K562 (cell line): ENCODE results near the gene FAM117B. TPM values are rescaled to one million over a fixed set of nuclear protein-coding genes. Genes with fewer than 3 reads are reported as not detected.

Experiments
- ATAC-seq: fragments of 200-7000 bp; cut with Tn5 transposase; 3 replicates; pipeline ENCODE4 v1.9.1; 2020; ENCODE audit warnings: moderate library complexity
- BruUV-seq: library from RNA; stranded (reverse); fragments of 400-500 nt; replicated peaks from 2 replicates; lab custom pipeline; 2021; lab: Mats Ljungman, UMichigan
- CTCF ChIA-PET: fragments of 300-600 bp; formaldehyde crosslinking; extraction: SDS; loops from one replicate; lab custom pipeline; 2021; ENCODE audit warnings: low intra/inter-chr PET ratio; lab: Yijun Ruan, JAX
- POLR2A ChIA-PET: fragments of 300-600, 350-650 bp; sonication (Branson Sonifier 250); formaldehyde crosslinking; extraction: SDS; loops from one replicate; lab custom pipeline; 2021; ENCODE audit warnings: antibody characterized with exemption, inconsistent platforms; lab: Yijun Ruan, JAX
- DNase-seq, 4 experiments: peaks; one replicate each; pipeline versions ENCODE4 v3.0.0 to v3.0.0-alpha.2; 2011 to 2018; ENCODE audit warnings: low spot score in 3 of 4, mixed read lengths in 3 of 4; ENCODE audit errors: extremely low read depth in 1 of 4
- FAIRE-seq: peaks from 2 replicates; lab custom pipeline; 2011; peaks lifted over from hg19 to GRCh38; lab: Jason Lieb, UNC
- H2AFZ ChIP-seq: 2 replicates; pipeline ENCODE4 v1.6.0; 2011; ENCODE audit warnings: low read depth, low read length, control low read depth, inconsistent platforms
- H3K27ac ChIP-seq: fragments of 200-600 bp; 3 replicates; pipeline ENCODE4 v1.8.0; 2011; ENCODE audit warnings: low read depth, mild to moderate bottlenecking, control low read depth, inconsistent platforms, low read length, moderate library complexity, mixed read lengths; ENCODE audit errors: extremely low read depth
- H3K27me3 ChIP-seq, 2 experiments: fragments of 300-600 bp in 1 of 2; 2 replicates in 1 of 2; 3 replicates in 1 of 2; pipeline versions ENCODE4 v1.6.0 to v1.8.0; 2011; ENCODE audit warnings: inconsistent platforms in 2 of 2, low read length in 2 of 2, mild to moderate bottlenecking in 1 of 2, mixed read lengths in 1 of 2, moderate library complexity in 1 of 2; ENCODE audit not compliant: control insufficient read depth in 2 of 2, insufficient read depth in 2 of 2
- H3K36me3 ChIP-seq: fragments of 300-600 bp; 3 replicates; pipeline ENCODE4 v1.8.0; 2011; ENCODE audit warnings: mild to moderate bottlenecking, low read length, inconsistent platforms; ENCODE audit not compliant: control insufficient read depth, insufficient read depth
- H3K4me1 ChIP-seq, 2 experiments: fragments of 200-600 bp in 1 of 2; replicated peaks in 1 of 2; 2 replicates in 1 of 2; 3 replicates in 1 of 2; pipeline versions ENCODE4 v1.5.1 to v1.8.0; 2011; ENCODE audit warnings: inconsistent platforms in 2 of 2, low read length in 2 of 2, mild to moderate bottlenecking in 1 of 2, mixed read lengths in 1 of 2, moderate library complexity in 1 of 2; ENCODE audit not compliant: control insufficient read depth in 2 of 2, insufficient read depth in 2 of 2
- H3K4me2 ChIP-seq: 2 replicates; pipeline ENCODE4 v1.6.1; 2011; ENCODE audit warnings: low read length, control low read depth, inconsistent platforms, mixed read lengths; ENCODE audit not compliant: insufficient read depth
- H3K4me3 ChIP-seq: fragments of 200-600 bp; sonication (generic), shearing (Covaris generic); 2 replicates; pipeline ENCODE4 v1.5.1; 2016; ENCODE audit warnings: control low read depth, inconsistent platforms
- H3K79me2 ChIP-seq: fragments of 200-600 bp; 3 replicates; pipeline ENCODE4 v1.8.0; 2011; ENCODE audit warnings: low read length, inconsistent platforms; ENCODE audit not compliant: control insufficient read depth, insufficient read depth
- H3K9ac ChIP-seq, 2 experiments: 2 replicates each; pipeline versions ENCODE4 v1.6.0 to v1.6.1; 2011; ENCODE audit warnings: low read depth in 2 of 2, low read length in 2 of 2, control low read depth in 1 of 2, inconsistent platforms in 1 of 2, mild to moderate bottlenecking in 1 of 2, mixed read lengths in 1 of 2; ENCODE audit not compliant: insufficient read depth in 1 of 2
- H3K9me1 ChIP-seq: one replicate; pipeline ENCODE4 v1.6.0; 2011; ENCODE audit warnings: inconsistent platforms, mild to moderate bottlenecking, low read length, moderate library complexity; ENCODE audit not compliant: control insufficient read depth, insufficient read depth
- H3K9me3 ChIP-seq: replicated peaks from 2 replicates; pipeline ENCODE4 v1.5.1; 2011; ENCODE audit warnings: low read depth, low read length, inconsistent platforms; ENCODE audit not compliant: control insufficient read depth, insufficient read depth
- H4K20me1 ChIP-seq: replicated peaks from 2 replicates; pipeline ENCODE4 v1.6.1; 2011; ENCODE audit warnings: low read length, inconsistent platforms, mixed read lengths; ENCODE audit not compliant: control insufficient read depth, insufficient read depth
- KAT8 ChIP-seq: fragments of 450-650 bp; IDR thresholded peaks from 2 replicates; pipeline ENCODE4 v1.6.1; 2016; ENCODE audit warnings: low read depth, mild to moderate bottlenecking
- ZNF75A ChIP-seq: fragments of 450-650 bp; formaldehyde crosslinking; IDR thresholded peaks from 2 replicates; pipeline ENCODE4 v1.4.0; 2020; ENCODE audit warnings: mild to moderate bottlenecking
- WGBS: fragments of 100-300 bp; shearing (Covaris generic); methylation state at CpG from one replicate; pipeline ENCODE4 v1.1.6; 2016; ENCODE audit warnings: low coverage, mixed read lengths; ENCODE audit not compliant: insufficient coverage; ENCODE audit errors: missing lambda C conversion rate; 5-methylcytosine and 5-hydroxymethylcytosine counted together
- in situ Hi-C: fragments of 300-500 bp; cut with MboI; formaldehyde crosslinking; loops from 4 replicates; pipeline ENCODE4 v1.15.0; 2018; ENCODE audit warnings: inconsistent platforms, mixed read lengths
- intact Hi-C: fragments of 100-400 bp; cut with micrococcal nuclease; formaldehyde crosslinking; loops from 2 replicates; pipeline ENCODE4 v1.14.2; 2022
- polyA plus RNA-seq, 8 experiments: library from polyadenylated mRNA; depleted of rRNA in 4 of 8; stranded (reverse) in 5 of 8; unstranded in 3 of 8; fragments of >200 nt; fragmentation: Nextera tagmentation in 2 of 8; fragmentation: Illumina TruSeq in 1 of 8; extraction: Ambion mirVana in 2 of 8; extraction: Trizol in 1 of 8; gene quantifications; 2 replicates each; pipeline versions ENCODE4 v1.2.1 to v1.2.3, GENCODE V29; 2011 to 2014; ENCODE audit warnings: inconsistent platforms in 1 of 8, missing spikeins in 1 of 8
- total RNA-seq, 7 experiments: library from RNA; depleted of rRNA in 6 of 7; stranded (reverse); fragments of >200 nt in 6 of 7; fragmentation: Illumina TruSeq in 2 of 7; extraction: Trizol in 2 of 7; gene quantifications; 2 replicates each; pipeline versions ENCODE4 v1.2.1 to v1.2.3, GENCODE V29; 2011 to 2021; ENCODE audit warnings: low replicate concordance in 1 of 7
- TF ChIP-seq, protein P1 (sequence below): fragments of 250-450 bp; sonication (Bioruptor Pico); IDR thresholded peaks from 2 replicates; pipeline ENCODE4 v1.8.0; 2021; ENCODE audit warnings: mild to moderate bottlenecking, moderate library complexity
- TF ChIP-seq, protein P2 (sequence below): IDR thresholded peaks from 2 replicates; pipeline ENCODE4 v1.6.1; 2011; ENCODE audit warnings: borderline replicate concordance, low read depth, mild to moderate bottlenecking, moderate library complexity, low read length; ENCODE audit not compliant: insufficient read depth, poor library complexity, severe bottlenecking

FAM117B gene
- total and polyA plus RNA-seq, 9 of the 15 experiments (the other 6 are each of a cell fraction or from before 2014, with no cell fraction given) = 1.6 to 5.2 (median 2.6) TPM

GRCh38 chr2:202599911-202600310, 34.9 kb upstream of the FAM117B start:
- no peak for ATAC-seq
- in situ Hi-C loops = loop anchor here (25.0 kb wide), 1 partner anchor 862 kb away; no protein-coding TSS in a partner anchor

More at GRCh38 chr2:202599911-202600310, 34.9 kb upstream of the FAM117B start:
- intact Hi-C loops = no loop called here
- H3K27me3 ChIP-seq = no peaks in the 10 kb centered on the region
- H3K4me2 ChIP-seq = no peak overlapping the region
- no peaks in the 10 kb centered on the region for H3K9me1 ChIP-seq
- 53% methylated on average over 4 of the region's 4 CpGs for WGBS
- H3K9ac ChIP-seq = no peak overlapping the region
- no peak overlapping the region for H3K27ac ChIP-seq
- no peaks in the 10 kb centered on the region for H4K20me1 ChIP-seq
- FAIRE-seq (no peak), DNase-seq (no peak)
- POLR2A ChIA-PET = no interaction called here
- no peak overlapping the region for H3K4me3 ChIP-seq
- CTCF ChIA-PET = no interaction called here
- H3K9me3 ChIP-seq = no peaks in the 10 kb centered on the region
- H3K36me3 ChIP-seq = no peaks in the 10 kb centered on the region
- no peaks in the 10 kb centered on the region for H3K79me2 ChIP-seq
- BruUV-seq = no TSS peak
- peaks cover 0 to 3% of the 10 kb centered on the region in 2 experiments; a peak in 1 of 5 replicates for H3K4me1 ChIP-seq
- no peak overlapping the region for H2AFZ ChIP-seq
- TF ChIP-seq, protein P1, sequence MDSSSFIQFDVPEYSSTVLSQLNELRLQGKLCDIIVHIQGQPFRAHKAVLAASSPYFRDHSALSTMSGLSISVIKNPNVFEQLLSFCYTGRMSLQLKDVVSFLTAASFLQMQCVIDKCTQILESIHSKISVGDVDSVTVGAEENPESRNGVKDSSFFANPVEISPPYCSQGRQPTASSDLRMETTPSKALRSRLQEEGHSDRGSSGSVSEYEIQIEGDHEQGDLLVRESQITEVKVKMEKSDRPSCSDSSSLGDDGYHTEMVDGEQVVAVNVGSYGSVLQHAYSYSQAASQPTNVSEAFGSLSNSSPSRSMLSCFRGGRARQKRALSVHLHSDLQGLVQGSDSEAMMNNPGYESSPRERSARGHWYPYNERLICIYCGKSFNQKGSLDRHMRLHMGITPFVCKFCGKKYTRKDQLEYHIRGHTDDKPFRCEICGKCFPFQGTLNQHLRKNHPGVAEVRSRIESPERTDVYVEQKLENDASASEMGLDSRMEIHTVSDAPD = no peak
- TF ChIP-seq, protein P2, sequence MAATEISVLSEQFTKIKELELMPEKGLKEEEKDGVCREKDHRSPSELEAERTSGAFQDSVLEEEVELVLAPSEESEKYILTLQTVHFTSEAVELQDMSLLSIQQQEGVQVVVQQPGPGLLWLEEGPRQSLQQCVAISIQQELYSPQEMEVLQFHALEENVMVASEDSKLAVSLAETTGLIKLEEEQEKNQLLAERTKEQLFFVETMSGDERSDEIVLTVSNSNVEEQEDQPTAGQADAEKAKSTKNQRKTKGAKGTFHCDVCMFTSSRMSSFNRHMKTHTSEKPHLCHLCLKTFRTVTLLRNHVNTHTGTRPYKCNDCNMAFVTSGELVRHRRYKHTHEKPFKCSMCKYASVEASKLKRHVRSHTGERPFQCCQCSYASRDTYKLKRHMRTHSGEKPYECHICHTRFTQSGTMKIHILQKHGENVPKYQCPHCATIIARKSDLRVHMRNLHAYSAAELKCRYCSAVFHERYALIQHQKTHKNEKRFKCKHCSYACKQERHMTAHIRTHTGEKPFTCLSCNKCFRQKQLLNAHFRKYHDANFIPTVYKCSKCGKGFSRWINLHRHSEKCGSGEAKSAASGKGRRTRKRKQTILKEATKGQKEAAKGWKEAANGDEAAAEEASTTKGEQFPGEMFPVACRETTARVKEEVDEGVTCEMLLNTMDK = no peak
- TF ChIP-seq ZNF75A = no peak
- no peak for TF ChIP-seq KAT8
